ENCODE measurements around the gene MORC3. TPM values are rescaled to one million over a fixed set of nuclear protein-coding genes. Genes with fewer than 3 reads are reported as not detected.

MORC3 gene
- 22.1 and 37.3 TPM in 2 replicates for total RNA-seq

GRCh38 chr21:36319767-36320420, at the start of gene MORC3:
TSS of gene MORC3 (plus strand) at chr21:36320197. CDS start at chr21:36320265, 68 bp downstream.

GRCh38 chr21:36385233-36386030, 65.4 kb downstream of the MORC3 start, which contains the start of gene CHAF1B:
TSS of gene CHAF1B (plus strand) at chr21:36385392. CDS start at chr21:36386137, 745 bp downstream.

Small RNA genes lying within 50 kb of the gene (small RNA-seq; reads per million reads assigned to genes)
- not detected for gene ATP5MFP1

Other genes starting within 250 kb of the MORC3 start
- 0.54 and 2.4 TPM in 2 replicates for gene CBR3, start 185.1 kb upstream of the MORC3 start, total RNA-seq
- gene DOP1B, start 163.4 kb upstream of the MORC3 start, total RNA-seq = 3.9 and 7.1 TPM in 2 replicates
- 2.4 and 3.5 TPM in 2 replicates for gene CHAF1B, start 65.2 kb downstream of the MORC3 start, total RNA-seq
- not detected in 2 replicates for gene CLDN14, start 159.9 kb downstream of the MORC3 start, total RNA-seq